Nephron (organoid): ENCODE data around the gene CLCN4.

Experiments
- H3K27ac Mint-ChIP-seq, 3 experiments: 2 replicates each; pipeline ENCODE4 v1.8.0; 2020; ENCODE audit warnings: mixed read lengths in 3 of 3, mild to moderate bottlenecking in 2 of 3, moderate library complexity in 1 of 3
- H3K27me3 Mint-ChIP-seq: 2 replicates; pipeline ENCODE4 v1.8.0; 2021; ENCODE audit warnings: low read depth, mild to moderate bottlenecking, moderate library complexity, mixed read lengths
- H3K36me3 Mint-ChIP-seq: 2 replicates; pipeline ENCODE4 v1.8.0; 2020; ENCODE audit warnings: low read depth, mixed read lengths
- H3K4me1 Mint-ChIP-seq: 2 replicates; pipeline ENCODE4 v1.8.0; 2020; ENCODE audit warnings: mixed read lengths
- H3K4me3 Mint-ChIP-seq, 3 experiments: 2 replicates each; pipeline ENCODE4 v1.8.0; 2020; ENCODE audit warnings: mild to moderate bottlenecking in 3 of 3, mixed read lengths in 3 of 3, moderate library complexity in 2 of 3
- H3K9me3 Mint-ChIP-seq: 2 replicates; pipeline ENCODE4 v1.8.0; 2020; ENCODE audit warnings: mixed read lengths
- TF ChIP-seq, protein P1 (sequence below), 3 experiments: fragments of 200-600 bp; sonication (generic); IDR thresholded peaks; one replicate each; pipeline ENCODE4 v1.5.0; 2021; ENCODE audit warnings: antibody characterized with exemption in 3 of 3; ENCODE audit not compliant: unreplicated experiment in 3 of 3

CLCN4 gene

DNA sequence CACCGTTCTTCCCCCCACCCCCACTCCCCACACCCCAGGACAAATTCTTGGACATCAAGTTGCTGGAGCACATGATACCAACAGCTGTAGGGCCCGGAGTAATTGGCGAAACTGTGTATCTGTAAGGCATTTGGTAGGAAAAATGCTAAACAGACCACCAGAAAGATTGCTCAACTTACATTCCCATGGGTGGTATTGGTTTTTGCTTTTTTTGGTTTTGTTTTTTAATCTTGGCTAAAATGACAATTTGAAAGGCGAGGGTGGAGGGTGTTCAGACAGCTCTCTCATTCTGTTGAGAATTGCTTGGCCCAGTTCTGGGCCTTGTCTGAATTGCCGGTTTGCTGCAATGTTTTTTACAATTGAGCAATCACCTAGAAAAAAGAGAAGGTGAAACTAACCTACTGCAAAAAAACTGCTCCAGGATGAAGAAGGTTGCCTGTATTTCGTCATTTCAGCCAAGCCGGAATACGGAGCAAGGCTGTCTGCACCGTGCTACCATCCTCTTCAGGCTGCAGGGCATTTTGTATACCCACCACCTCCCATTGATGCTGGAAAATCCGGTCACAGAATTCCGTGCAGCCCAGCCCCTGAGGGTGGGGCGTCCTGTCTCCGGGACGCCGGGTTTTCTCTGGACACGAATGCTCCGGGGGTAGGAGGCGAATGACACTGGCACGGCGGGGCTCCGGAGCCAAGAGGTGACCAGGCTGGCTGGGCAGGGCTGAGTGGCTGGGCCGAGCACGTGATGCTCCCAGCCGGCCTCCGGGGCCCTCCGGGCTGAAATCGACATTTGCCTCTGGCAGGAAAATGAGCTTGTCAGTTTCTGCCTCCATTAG, at the start of gene CLCN4:
TSS of gene CLCN4 (plus strand) at position 777 of the 833 bp plus-strand sequence. CDS start 28,058 bp downstream, outside the sequence.
- Mint-ChIP-seq H3K27ac (peak within 1 kb of the TSS; percentile 87 to 92 (median 87)), H3K9me3 (peaks cover 3% of the 10 kb centered on the region), H3K27me3 (peaks cover 6% of the 10 kb centered on the region), H3K4me3 (peak within 1 kb of the TSS; percentile 77 to 85 (median 84)), H3K36me3 (peaks cover 5% of the 10 kb centered on the region), H3K4me1 (peaks cover 45% of the 10 kb centered on the region)
- TF ChIP-seq, protein P1, sequence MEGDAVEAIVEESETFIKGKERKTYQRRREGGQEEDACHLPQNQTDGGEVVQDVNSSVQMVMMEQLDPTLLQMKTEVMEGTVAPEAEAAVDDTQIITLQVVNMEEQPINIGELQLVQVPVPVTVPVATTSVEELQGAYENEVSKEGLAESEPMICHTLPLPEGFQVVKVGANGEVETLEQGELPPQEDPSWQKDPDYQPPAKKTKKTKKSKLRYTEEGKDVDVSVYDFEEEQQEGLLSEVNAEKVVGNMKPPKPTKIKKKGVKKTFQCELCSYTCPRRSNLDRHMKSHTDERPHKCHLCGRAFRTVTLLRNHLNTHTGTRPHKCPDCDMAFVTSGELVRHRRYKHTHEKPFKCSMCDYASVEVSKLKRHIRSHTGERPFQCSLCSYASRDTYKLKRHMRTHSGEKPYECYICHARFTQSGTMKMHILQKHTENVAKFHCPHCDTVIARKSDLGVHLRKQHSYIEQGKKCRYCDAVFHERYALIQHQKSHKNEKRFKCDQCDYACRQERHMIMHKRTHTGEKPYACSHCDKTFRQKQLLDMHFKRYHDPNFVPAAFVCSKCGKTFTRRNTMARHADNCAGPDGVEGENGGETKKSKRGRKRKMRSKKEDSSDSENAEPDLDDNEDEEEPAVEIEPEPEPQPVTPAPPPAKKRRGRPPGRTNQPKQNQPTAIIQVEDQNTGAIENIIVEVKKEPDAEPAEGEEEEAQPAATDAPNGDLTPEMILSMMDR (IDR thresholded peaks at IDR 0.05; ENCODE audit: unreplicated experiment in 3 of 3): no peak

DNA sequence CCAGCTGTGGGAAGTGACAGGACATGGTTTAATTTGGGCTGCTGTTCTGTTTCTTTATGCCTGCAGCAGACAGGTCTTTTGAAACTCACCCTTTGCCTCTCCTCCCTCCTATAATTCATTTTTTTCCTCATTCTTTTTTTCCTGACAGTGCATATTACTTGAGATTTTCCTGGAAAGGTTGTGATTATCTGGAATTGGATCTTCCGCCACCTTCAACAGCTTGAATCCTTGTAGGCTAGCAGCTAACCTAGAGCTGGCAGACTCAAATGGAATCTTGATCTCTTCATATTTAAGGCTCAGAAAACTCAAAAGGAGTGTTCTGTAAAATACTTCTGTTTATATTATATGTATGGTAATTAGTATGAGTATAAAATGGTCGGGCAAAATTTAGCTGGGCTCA, 49.3 kb upstream of the CLCN4 start:
- TF ChIP-seq, protein P1 (IDR thresholded peaks at IDR 0.05; ENCODE audit: unreplicated experiment in 3 of 3): no peak
- Mint-ChIP-seq H3K27me3 (peaks cover 5% of the 10 kb centered on the region), H3K9me3 (no peaks in the 10 kb centered on the region), H3K36me3 (peaks cover 31% of the 10 kb centered on the region), H3K4me1 (peaks cover 52% of the 10 kb centered on the region), H3K27ac (peak overlapping the region; percentile 67 to 81 (median 78)), H3K4me3 (peak overlapping the region in 1 of 3 experiments; percentile 9)

DNA sequence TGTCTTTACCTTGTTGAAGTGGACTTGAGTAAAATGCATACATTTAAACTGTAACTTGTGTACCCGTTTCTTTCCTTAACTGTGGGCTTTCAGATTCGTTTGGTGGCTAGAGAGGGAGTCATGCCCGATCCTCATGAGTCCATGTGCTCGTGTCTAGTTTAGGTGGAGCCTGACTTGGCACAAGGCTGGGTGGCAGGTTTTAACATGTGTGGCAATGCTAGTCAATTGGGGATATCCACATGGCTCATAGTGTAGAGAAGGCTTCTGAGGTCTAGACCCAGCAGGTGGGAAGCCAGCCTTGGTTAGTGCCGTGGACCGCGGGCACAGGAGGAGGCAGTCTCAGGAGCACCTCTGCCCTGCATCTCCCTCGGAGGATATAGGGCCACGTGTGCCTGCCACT, 48.5 kb upstream of the CLCN4 start:
- Mint-ChIP-seq H3K4me3 (no peak overlapping the region), H3K4me1 (peaks cover 58% of the 10 kb centered on the region), H3K27me3 (peaks cover 5% of the 10 kb centered on the region), H3K9me3 (no peaks in the 10 kb centered on the region), H3K36me3 (peaks cover 30% of the 10 kb centered on the region), H3K27ac (peak overlapping the region in 2 of 3 experiments; percentile 67 to 81)
- TF ChIP-seq, protein P1 (IDR thresholded peaks at IDR 0.05; ENCODE audit: unreplicated experiment in 3 of 3): no peak

DNA sequence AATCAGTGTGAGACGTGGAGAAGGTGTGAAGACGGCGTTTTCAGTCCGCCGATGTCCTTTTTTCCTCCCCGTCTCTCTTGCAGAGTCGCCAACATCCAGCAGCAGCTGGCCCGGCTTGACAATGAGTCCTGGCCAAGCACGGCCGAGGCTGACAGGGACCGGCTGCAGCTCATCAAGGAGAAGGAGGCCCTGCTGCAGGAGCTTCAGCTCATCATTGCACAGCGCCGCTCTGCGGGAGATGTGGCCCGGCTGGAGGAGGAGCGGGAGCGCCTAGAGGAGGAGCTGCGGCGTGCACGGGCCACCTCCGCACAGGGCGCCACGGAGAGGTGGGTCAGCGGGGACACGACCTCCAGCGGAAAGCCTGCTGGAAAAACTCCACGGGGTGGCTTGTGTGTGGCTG, 47.1 kb upstream of the CLCN4 start:
- H3K27me3 Mint-ChIP-seq: peaks cover 5% of the 10 kb centered on the region
- TF ChIP-seq, protein P1 (IDR thresholded peaks at IDR 0.05; ENCODE audit: unreplicated experiment in 3 of 3): no peak
- H3K9me3 Mint-ChIP-seq: no peaks in the 10 kb centered on the region
- peaks cover 59% of the 10 kb centered on the region for H3K4me1 Mint-ChIP-seq
- peak overlapping the region; percentile 49 to 91 (median 83) for H3K27ac Mint-ChIP-seq
- peak overlapping the region in 2 of 3 experiments; percentile 32 to 47 for H3K4me3 Mint-ChIP-seq
- peaks cover 27% of the 10 kb centered on the region for H3K36me3 Mint-ChIP-seq

DNA sequence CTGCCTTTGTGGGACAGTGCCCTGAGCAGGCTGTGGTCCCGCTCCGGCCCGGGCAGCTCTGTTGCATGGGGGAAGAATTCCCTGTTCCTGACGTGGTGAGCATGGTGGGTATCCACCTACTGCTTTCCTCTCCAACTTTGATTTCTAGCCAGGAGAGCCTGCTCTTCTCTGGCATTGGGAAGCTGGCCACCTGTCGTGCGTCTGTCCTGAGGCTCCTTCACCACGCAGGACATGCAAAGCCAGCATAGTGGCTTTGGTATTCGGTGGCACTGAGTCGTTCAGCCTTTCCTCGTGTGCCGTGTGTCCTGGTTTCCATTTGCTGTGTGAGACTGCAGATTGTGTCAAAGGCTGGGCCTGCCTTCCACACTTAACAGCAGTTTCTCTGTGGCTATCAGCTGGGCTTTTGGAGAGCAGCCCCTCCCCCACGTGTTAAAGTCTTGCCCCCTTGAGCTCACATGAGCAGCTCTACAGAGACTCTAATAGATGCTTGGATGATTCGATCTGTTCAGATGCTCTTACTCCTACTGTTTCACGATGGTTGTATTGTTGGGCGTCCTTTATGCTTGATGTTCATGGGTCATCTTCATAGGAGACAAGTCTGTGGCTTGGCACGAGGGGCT, 46.3 kb upstream of the CLCN4 start:
- TF ChIP-seq, protein P1 (IDR thresholded peaks at IDR 0.05; ENCODE audit: unreplicated experiment in 3 of 3): no peak
- no peak overlapping the region for H3K4me3 Mint-ChIP-seq
- H3K27me3 Mint-ChIP-seq: peaks cover 5% of the 10 kb centered on the region
- H3K4me1 Mint-ChIP-seq: peaks cover 59% of the 10 kb centered on the region
- no peaks in the 10 kb centered on the region for H3K9me3 Mint-ChIP-seq
- H3K27ac Mint-ChIP-seq: peak overlapping the region in 1 of 3 experiments; percentile 12
- peaks cover 31% of the 10 kb centered on the region for H3K36me3 Mint-ChIP-seq
